Activated CD4-positive, CD25-positive, alpha-beta regulatory T cell treated with anti-CD3 and anti-CD28 coated beads, Interleukin-2, amount 50 U/mL, for 16 hours (primary cell): ENCODE results near the gene FXYD7.
"Not testable (repeated sequence)": the region's sequence is repeated elsewhere in the genome, so short reads cannot be mapped to it uniquely, and the experiment has no call there.

ENCODE experiments used
- DNase-seq: peaks from one replicate; pipeline ENCODE4 v3.0.0-alpha.2; 2020; ENCODE audit warnings: low read depth, low spot score

The FXYD7 gene

DNA sequence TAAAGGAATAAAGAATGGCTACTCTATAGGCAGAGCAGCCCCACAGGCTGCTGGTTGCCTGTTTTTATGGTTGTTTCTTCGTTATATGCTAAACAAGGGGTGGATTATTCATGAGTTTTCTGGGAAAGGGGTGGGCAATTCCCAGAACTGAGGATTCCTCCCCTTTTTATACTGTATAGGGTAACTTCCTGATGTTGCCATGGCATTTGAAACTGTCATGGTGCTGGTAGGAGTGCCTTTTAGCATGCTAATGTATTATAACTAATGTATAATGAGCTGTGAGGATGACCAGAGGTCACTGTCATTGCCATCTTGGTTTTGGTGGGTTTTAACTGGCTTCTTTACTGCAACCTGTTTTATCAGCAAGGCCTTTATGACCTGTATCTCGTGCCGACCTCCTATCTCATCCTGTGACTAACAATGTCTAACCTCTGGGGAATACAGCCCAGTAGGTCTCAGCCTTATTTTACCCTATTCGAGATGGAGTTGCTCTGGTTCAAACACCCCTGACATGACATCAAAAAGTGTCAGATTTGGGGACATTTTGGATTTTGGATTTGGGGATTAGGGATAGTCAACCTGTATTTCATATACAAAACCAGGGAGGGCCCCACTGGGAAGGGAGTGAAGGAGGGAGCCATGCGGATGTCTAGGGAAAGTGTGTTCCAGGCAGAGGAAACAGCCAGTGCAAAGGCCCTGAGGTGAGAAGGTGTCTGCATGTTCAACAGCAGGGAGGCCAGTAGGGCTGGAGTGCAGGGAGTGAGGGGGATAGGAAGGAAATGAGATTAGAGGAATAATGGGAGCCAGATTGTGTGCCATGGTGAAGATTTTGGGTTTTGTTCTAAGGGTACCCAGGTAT is 22.4 kb downstream of the FXYD7 start:
- DNase-seq, result no peak

DNA sequence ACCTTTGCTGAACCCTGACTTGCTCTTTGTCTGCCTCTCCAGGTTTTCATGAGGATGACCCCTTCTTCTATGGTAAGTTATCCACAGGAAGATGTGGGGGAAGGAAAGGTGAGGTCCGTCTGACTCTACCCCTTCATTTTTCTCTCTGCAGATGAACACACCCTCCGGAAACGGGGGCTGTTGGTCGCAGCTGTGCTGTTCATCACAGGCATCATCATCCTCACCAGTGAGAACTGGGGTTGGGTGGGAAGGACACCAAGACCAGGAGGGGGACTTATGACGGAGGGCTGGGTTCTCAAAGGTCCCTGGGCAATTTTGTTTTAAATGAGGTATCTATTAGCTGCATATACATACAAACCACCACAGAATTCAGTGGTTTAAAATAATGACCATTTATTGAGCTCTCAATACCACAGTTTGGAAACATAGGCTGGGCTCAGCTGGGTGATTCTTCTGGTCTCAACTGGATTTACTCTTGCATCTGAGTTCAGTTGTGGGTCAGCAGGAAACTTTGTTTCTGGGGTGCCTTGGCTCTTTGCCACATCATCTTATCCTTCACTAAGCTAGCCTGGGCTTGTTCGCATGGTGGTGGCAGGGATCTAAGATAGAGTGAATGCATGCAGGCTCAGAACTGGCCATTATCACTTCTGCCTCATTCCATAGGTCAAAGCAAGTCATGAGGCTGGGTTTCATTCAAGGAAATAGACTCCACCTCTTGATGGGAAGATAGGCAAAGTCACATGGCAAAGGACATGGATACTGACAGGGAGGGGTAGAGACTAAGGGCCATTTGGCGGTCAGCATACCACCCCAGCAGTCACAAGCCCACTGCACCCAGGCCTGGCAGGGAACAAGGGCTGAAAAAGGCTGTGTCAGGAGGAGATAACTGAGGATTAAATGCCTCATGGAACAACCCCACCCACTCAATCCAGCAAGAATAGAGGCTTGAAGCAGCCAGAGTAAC is 23.3 kb downstream of the FXYD7 start:
- DNase-seq, result no peak

DNA sequence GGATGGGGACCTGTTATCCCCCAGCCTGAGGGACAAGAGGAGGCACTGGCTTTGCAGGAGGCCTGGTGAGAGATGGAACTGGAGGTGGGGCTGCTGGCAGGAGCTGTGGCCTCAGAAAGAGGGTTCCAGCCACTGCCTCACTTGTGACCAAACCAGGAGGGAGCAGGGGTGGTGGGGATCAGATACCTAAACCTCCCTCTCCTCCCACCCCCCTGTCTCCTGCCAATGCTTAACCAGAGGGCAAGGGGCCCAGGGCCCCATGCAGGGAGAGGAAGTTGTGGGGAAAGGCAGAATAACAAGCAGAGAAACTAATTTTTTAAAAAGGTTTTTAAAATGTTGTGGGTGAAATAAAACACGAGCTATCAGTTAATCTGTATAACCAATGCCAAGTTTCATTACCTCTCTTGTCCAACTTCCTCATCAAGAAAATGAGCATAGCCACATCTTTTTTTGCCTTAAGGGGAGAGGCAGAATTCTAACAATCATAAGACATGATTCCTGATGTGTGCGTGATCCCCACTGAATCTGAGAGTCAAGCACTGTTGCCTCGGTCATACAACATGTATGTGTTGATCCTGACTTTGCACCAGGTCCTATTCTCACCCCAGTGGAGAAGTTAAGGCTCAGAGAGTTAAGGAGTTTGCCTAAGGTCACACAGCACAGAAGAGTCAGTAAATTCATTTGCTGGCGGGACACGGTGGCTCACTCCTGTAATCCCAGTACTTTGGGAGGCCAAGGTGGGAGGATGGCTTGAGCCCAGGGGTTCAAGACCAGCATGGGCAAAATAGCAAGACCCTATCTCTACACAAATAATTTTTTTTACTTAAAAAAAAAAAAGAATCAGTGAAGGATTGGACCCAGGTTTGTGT is 24.4 kb downstream of the FXYD7 start:
- no peak for DNase-seq

DNA sequence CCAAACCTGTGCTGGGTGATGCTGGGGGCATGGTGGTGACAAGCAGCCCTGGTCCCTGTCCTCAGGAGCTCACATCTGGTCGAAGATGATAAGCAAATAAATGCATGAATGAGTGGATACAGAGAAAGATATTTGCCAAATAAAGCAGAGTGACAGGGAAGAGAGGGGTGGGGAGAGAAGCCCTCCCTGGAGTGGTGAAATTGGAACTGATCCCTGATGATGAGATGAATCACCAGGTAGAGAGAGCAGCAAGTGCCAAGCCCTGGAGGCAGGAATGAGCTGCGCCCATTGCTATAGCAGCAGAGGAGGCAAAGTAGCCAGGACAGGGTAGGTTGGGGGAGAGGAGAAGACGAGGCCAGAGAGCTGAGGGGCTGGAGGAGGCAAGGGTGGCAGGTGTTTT is 25.1 kb downstream of the FXYD7 start:
- no peak for DNase-seq

DNA sequence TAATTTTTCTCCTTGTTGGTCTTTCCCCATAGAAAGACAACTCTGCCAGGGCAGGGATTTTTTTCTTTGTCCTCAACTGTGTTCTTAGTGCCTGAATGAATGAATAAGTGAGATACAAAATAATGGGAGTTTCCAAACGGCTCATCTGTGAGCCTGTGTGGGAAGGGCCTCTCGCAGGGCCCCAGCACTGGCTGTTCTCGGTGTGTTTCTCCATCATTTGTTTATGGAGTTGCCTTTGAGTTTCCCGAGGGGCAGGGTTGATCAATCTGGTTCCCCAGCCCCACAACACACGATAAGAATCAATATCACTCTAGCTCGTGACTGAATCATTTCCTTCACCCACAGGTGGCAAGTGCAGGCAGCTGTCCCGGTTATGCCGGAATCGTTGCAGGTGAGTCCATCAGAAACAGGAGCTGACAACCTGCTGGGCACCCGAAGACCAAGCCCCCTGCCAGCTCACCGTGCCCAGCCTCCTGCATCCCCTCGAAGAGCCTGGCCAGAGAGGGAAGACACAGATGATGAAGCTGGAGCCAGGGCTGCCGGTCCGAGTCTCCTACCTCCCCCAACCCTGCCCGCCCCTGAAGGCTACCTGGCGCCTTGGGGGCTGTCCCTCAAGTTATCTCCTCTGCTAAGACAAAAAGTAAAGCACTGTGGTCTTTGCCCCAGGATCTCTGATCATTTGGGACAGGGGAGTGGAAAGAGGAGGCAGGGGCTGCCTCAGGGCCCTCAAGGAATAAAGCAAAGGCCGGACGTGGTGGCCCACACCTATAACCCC is 26.4 kb downstream of the FXYD7 start:
- DNase-seq, result no peak

DNA sequence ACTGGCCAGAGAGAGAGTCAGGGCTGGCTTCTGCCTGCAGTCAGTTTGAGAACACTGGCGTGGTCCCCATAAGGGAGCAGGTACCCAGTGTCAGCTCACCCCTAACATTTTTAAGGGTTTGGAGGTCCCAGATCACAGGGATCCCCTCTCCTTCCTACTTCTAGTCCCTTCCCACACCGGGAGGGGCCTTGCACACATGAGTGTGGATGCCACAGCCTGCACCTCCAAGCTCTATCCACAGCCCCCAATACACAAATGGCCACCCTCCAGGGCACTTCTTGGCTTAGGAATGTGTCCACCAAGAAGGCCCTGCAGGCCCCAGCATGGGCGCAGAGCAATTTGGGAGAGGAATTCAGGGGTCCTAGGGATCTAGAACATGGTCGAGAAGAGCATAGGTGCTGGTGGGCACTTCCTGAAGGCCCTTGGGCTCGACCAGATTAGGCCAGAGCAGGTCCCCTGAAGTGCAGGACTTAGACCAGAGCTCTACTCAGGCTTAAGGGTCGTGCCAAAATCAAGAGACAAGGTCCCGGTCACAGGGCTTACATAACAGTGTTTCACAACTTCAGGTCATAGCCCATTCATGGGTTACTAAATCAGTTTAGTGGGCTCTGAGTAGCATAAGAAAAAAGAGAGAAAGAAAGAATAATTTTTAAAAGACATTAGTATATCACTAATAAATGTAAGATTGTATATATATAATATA is 27.5 kb downstream of the FXYD7 start:
- DNase-seq, result no peak

DNA sequence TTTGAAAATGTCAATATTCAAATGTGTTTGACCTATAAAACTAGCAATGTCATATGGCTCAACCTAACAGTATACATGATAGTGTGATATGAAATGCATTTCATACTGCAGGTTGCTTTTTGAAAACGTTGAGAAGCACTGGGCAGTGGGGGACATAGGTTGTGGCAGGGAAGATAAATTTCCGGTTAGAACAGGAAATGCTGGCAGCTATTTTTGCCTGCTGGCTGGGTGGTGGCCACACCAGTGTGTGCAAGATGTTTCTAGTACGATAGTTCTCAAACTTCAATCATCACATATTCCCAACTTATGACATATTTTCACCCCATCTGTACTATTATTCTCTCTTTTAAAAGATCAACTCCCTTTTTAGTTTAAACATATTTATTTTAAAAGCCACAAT is 28.7 kb downstream of the FXYD7 start:
- no peak for DNase-seq

DNA sequence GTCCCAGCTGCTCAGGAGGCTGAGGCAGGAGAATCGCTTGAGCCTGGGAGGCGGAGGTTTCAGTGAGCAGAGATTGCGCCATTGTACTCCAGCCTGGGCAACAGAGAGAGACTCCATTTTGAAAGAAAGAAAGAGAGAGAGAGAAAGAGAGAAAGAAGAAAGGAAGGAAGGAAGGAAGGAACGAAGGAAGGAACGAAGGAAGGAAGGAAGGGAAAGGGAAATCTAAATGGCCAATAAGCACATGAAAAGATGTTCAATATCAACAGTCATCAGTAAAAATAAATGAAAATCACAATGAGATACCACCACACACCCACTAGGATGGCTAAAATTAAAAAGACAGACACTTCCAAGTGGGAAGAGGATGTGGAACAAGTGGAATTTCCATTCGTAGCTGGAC is 31.2 kb downstream of the FXYD7 start:
- DNase-seq, result no peak

DNA sequence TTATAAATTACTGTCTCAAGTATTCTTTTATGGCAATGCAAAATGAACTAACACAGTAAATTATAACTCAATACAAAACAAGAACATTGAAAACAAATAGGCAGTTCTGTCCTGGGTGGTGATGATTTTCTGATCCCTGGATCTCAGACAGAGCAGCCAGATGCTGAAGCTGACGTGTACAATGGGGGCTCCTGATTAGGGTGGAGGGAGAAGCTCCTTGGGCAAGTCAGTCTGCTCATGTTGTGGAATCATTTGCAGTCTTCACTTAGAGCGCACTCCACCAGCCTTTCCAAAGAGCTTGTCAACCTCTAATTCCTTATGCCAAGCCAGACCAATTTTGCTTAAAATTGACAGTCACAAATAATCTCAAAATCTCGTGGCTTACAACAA is 33.1 kb downstream of the FXYD7 start:
- DNase-seq, result no peak

DNA sequence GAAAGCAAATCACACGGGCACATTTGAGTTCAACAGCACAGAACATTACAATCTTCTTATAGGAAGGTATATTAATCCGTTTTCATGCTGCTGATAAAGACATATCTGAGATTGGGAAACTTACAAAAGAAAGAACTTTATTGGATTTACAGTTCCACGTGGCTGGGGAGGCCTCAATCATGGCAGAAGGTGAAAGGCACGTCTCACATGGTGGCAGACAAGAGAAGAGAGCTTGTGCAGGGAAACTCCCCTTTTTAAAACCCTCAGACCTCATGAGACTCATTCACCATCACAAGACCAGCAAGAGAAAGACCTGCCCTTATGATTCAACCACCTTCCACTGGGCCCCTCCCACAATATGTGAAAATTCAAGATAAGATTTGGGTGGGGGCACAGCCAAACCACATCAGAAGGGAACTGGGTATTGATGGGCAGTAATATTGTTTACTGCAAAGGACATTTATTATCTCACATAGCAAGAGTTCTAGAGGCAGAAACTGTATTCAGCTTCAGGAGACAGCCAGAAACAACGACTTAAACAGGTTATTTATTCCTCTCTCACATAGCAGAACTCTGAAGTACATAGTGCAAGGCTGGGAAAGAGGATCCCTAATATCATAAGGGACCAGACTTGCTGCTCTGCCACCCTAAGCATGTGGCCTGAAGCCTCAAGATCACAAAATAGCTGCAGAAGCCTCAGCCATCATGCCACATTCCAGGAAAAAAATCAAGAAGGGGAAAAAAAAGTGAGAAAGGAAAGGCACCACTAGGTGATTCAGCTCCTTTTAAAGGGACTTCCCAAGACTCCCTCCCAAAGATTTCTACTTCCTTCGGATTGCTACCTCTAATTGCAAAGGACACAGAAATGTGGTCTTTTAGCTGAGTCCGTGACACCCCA is 34.6 kb downstream of the FXYD7 start:
- no peak for DNase-seq

DNA sequence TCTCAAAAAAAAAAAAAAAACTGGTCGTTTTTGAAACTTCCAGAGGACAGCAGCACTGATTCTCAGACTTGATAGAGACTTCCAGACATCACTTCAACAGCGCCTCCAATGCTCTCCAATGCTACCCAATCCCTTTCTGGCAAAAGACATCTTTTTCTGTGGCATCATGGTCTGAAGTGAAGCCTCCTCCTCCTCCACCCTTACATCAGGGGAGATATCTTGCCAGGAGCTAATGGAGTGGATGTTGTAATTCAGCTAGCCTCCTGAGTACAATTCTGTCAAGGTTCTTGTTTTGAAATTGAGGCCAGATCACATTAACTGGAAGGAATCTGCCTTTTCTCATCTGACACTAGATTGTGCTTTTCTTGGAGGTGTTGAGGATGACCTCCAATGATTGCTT is 35.6 kb downstream of the FXYD7 start:
- DNase-seq, result no peak

DNA sequence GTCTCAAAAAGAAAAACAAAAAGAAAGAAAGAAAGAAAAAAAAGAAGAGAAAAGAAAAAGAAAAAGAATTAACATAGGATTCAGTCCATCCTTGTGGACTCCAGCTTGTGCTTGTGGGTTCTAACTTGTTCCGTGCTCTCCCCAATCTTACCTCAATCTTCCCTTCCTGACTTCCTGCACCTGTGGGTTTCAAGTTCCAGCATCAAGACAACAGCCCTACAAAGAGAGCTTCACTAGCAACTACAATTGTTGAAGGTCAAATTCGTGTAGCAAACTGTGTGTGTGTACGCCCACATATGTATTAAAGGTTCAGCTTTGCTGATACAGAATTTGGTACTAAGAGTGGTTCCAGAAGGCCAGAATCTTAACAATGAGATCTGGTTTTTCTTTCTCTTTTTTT is 36.8 kb downstream of the FXYD7 start:
- DNase-seq, result no peak

DNA sequence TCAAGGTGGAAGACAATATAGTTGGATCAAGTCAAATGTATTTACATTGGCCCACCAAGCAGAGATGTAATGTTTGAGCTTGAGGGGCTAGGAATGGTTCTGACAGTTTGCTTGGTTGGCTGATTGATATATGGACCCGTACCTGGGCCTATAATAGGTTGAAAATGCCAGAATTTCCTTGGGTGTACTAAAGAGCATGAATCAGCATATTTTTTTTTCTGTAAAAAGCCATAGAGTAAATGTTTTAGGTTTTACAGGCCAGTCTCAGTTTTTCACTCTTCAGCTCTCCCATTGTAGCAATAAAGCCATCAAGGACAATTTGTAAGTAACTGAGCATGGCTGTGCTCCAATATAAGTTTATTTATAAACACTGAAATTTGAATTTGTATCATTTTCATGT is 38.3 kb downstream of the FXYD7 start:
- no peak for DNase-seq

DNA sequence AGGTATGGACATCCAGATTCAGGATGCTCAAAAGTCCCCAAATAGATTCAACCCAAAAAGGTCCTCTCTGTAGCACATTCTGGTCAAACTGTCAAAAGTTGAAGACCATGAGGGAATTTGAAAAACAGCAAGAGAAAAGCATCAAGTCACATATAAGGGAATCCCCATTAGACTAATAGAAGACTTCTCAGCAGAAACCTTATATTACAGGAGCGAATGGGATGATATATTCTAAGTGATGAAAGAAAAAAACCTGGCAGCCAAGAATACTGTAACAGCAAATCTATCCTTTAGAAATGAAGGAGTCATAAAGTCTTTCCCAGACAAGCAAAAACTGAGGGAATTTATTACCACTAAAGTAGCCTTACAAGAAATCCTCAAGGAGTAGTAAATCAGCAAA is 41.2 kb downstream of the FXYD7 start:
- no peak for DNase-seq

DNA sequence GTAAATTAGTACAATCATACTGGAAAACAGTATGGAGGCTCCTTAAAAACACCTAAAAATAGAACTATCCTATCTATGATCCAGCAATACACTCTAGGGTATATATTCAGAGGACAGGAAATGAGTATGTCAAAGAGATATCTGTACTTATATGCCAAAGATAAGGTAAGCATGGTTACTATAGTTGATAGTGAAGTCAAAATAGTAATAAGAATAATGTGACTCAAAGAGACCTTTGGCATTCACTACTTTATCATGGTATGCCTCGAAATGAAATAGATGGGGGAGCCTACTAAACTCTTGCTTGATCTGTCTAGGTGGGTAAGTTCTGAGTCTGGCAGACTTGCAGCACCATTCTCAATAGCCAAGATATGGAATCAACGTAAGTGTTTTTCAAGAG is 41.8 kb downstream of the FXYD7 start:
- no peak for DNase-seq

DNA sequence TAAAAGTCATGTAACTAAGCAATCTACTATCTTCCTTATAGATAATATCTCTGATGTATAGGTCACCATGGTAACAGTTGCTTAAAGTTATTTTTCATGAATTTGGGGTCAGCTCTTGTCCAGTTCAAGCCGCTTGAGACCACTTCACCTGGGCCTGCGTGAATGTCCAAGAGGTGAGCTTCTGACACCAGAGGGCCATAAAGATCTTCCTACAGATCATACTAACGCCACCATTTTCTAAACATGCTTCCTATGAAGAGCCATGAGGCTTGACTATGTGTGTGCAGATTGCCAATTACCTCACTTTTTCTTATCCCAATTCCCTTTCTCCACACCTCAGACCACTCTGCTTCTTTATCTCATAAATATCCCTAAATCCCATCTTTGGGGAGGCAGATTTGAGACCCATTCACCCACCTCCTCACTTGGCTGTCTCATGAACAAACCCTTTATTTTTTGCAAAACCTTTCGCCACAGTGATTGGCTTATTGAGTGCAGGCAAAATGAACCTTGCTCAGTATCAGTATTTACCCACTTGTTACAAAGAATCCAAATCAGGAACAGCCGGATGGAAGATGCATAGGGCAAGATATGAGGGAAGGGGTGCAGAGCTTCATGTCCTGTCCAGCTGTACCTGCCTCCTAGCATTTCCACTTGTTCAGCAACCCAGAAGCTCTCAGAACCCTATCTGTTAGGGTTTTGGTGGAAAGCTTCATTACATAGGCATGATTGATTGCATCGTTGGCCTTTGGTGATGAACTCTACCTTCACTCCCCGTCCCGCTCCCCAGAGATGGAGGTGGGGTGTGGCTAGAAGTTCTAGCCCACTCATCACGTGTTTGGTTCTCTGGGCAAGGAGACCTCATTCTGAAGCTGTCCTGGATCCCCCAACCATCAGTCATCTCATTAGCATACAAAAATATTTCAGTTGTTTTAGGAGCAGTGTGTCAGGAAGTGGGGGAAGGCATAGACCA is 51.2 kb downstream of the FXYD7 start:
- no peak for DNase-seq

DNA sequence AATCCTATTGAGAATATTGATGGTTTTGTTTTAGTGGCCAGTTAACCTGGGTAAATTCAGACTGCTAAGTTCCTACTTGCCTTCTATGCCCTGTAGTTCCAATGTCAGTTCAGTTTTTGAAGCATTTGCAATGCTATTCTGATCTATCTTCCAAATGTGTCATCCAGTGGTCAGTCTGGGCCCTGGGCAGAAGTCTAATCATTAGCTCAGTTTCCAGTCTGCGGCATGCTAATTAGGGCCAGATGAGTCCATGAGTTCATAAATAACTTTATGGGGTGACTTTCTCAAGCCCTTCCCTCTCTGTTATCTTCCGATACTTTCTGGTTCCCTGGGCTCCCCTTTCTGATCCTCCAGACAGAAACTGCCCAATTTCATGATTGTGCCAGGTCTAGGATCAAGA is 52.8 kb downstream of the FXYD7 start:
- DNase-seq, result no peak

DNA sequence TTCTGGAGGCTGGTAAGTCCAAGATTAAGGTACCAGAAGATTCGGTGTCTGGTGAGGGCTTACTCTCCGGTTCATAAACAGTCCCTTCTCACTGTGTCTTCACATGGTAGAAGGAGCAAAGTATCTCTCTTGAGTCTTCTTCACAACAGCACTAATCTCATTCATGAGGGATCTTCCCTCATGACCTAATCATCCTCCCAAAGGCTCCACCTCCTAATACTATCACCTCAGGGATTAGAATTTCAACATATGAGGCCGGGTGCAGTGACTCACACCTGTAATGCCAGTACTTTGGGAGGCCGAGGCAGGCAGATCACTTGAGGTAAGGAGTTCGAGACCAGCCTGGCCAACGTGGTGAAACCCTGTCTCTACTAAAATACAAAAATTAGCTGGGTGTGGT is 53.8 kb downstream of the FXYD7 start:
- not testable (repeated sequence) for DNase-seq
